ENCODE measurements around the gene PSMA6. TPM values are rescaled to one million over a fixed set of nuclear protein-coding genes. Genes with fewer than 3 reads are reported as not detected.
"Not testable (repeated sequence)": the region's sequence is repeated elsewhere in the genome, so short reads cannot be mapped to it uniquely, and the experiment has no call there.

The PSMA6 gene
- total RNA-seq, 1 experiment from 2014 or later = 392 TPM

DNA sequence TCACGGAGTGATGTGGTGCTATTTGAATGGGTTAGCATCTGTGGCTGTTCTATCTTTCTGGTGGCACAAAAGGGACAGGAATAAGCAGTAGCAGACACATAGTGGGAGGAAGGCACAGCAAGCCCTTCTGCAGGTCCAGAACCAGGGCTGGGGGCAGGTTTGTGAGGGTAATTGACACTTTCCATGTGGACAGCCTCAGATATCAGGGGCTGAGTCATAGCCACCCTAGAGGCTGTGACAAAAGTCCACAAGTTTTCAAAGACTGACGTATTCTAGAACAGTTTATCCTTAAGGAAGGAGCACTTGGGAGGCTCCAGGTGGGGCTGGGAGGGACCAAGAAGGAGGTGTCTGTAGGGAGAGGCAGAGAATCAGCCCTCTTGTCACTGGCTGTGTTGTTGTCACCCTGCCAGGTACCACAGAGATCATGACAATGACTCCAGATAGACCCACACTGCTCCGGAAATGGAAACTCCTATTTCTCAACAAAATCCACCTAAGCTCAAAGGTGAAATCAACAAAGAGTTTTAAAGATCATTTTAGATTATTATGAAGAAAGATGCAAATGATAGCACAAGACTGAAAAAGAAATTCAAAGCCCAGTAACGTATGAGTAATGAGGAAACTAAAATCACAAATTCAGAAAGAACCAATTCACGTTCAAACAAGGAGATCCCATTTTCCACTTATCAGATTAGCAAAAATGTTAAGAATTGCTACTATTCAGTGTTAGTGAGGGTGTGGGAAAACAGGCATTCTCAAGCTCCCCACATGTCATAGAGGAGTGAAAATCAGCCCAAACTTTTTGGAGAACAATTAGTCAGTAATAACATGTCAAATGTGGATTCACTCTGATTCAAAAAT lies 64.0 kb downstream of the PSMA6 start:
- no TSS peak for BruUV-seq (replicated peaks)
- ChIA-PET POLR2A (ENCODE audit: low non-redundant PET) (no interaction called here), CTCF (no interaction called here)
- DNase-seq (ENCODE audit: low spot score) = peak; percentile 33
- H3K4me1 ChIP-seq (ENCODE audit: insufficient read depth, low read length, poor library complexity, severe bottlenecking) = peaks cover 26% of the 10 kb centered on the region
- H3K27ac ChIP-seq (ENCODE audit: low read depth, low read length, poor library complexity, severe bottlenecking) = no peak overlapping the region
- H3K9me3 ChIP-seq (ENCODE audit: low read depth, low read length, poor library complexity, severe bottlenecking) = no peaks in the 10 kb centered on the region
- intact Hi-C loops (cut with micrococcal nuclease; ENCODE audit: unreplicated experiment) = no loop called here
- TF ChIP-seq CTCF (conservative IDR thresholded peaks at IDR 0.05; ENCODE audit: low read depth, low read length) (no peak), EZH2 (IDR thresholded peaks at IDR 0.05; ENCODE audit: borderline replicate concordance, low read depth, low read length, poor library complexity, severe bottlenecking) (no peak)
- H3K27me3 ChIP-seq (replicated peaks; ENCODE audit: insufficient read depth, low read depth, low read length, poor library complexity) = no peaks in the 10 kb centered on the region
- no peaks in the 10 kb centered on the region for H3K36me3 ChIP-seq (ENCODE audit: insufficient read depth, low read length, poor library complexity, severe bottlenecking)
- H3K4me3 ChIP-seq (ENCODE audit: low read depth, low read length, poor library complexity, severe bottlenecking) = no peak overlapping the region

DNA sequence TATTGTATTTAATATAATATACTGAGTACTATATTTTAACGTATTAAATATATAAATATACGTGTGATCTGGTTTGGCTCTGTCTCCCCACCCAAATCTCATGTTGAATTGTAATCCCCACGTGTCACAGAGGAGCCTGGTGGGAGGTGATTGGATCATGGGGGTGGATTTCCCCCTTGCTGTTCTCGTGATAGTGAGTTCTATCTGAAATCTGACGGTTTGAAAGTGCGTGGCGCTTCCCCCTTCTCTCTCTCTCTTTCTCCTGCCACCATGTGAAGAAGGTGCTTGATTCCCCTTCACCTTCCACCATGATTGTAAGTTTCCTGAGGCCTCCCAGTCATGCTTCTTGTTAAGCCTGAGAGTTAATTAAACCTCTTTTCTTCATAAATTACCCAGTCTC lies 67.5 kb downstream of the PSMA6 start:
- BruUV-seq (replicated peaks); CTCF ChIA-PET; H3K27ac ChIP-seq (ENCODE audit: low read depth, low read length, poor library complexity, severe bottlenecking); H3K36me3 ChIP-seq (ENCODE audit: insufficient read depth, low read length, poor library complexity, severe bottlenecking); H3K27me3 ChIP-seq (replicated peaks; ENCODE audit: insufficient read depth, low read depth, low read length, poor library complexity); intact Hi-C loops (cut with micrococcal nuclease; ENCODE audit: unreplicated experiment); DNase-seq (ENCODE audit: low spot score); H3K9me3 ChIP-seq (ENCODE audit: low read depth, low read length, poor library complexity, severe bottlenecking); H3K4me3 ChIP-seq (ENCODE audit: low read depth, low read length, poor library complexity, severe bottlenecking); POLR2A ChIA-PET (ENCODE audit: low non-redundant PET): not testable (repeated sequence)
- peaks cover 13% of the 10 kb centered on the region for H3K4me1 ChIP-seq (ENCODE audit: insufficient read depth, low read length, poor library complexity, severe bottlenecking)

DNA sequence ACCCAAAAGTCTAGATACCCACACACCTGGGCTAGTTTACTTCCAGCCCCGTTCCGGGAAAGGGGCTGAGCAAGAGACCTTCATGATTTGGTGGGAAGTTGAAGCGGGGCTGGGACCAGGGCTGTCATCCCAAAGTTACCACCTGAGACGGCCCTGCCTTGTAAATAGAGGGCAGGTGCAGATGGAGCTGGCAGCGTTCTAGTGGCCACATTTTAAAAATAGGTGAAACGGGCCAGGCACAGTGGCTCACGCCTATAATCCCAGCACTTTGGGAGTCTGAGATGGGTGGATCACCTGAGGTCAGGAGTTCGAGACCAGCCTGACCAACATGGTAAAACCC lies 68.9 kb downstream of the PSMA6 start:
- TF ChIP-seq EZH2 (IDR thresholded peaks at IDR 0.05; ENCODE audit: borderline replicate concordance, low read depth, low read length, poor library complexity, severe bottlenecking) = no peak
- no peak for TF ChIP-seq CTCF (conservative IDR thresholded peaks at IDR 0.05; ENCODE audit: low read depth, low read length)
- ChIA-PET CTCF (no interaction called here), POLR2A (ENCODE audit: low non-redundant PET) (no interaction called here)
- Histone ChIP-seq H3K27ac (ENCODE audit: low read depth, low read length, poor library complexity, severe bottlenecking) (no peak overlapping the region), H3K36me3 (ENCODE audit: insufficient read depth, low read length, poor library complexity, severe bottlenecking) (no peaks in the 10 kb centered on the region), H3K4me1 (ENCODE audit: insufficient read depth, low read length, poor library complexity, severe bottlenecking) (peaks cover 8% of the 10 kb centered on the region), H3K27me3 (replicated peaks; ENCODE audit: insufficient read depth, low read depth, low read length, poor library complexity) (no peaks in the 10 kb centered on the region), H3K4me3 (ENCODE audit: low read depth, low read length, poor library complexity, severe bottlenecking) (no peak overlapping the region), H3K9me3 (ENCODE audit: low read depth, low read length, poor library complexity, severe bottlenecking) (no peaks in the 10 kb centered on the region)
- intact Hi-C loops (cut with micrococcal nuclease; ENCODE audit: unreplicated experiment) = no loop called here
- no TSS peak for BruUV-seq (replicated peaks)
- no peak for DNase-seq (ENCODE audit: low spot score)

DNA sequence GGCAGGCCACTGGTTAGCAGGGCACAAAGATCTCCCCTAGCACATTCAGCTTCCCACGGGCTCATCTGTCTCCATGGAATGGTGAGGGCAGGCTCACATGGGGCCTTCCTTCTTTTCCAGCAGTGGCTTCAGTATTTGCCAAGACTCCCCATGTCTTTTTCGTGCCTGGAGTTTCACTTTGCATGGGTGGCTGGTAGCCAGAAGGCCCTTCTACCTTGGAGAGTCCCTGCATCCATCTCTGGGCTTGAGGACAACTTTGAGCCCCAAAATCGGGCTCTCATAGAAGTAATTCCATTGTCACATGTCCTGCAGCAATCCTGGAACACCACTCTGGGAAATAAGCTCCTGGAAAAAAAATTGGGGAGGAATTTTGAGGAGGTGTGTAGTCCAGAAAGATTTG lies 70.3 kb downstream of the PSMA6 start:
- intact Hi-C loops (cut with micrococcal nuclease; ENCODE audit: unreplicated experiment) = no loop called here
- Histone ChIP-seq H3K4me1 (ENCODE audit: insufficient read depth, low read length, poor library complexity, severe bottlenecking) (peaks cover 6% of the 10 kb centered on the region), H3K36me3 (ENCODE audit: insufficient read depth, low read length, poor library complexity, severe bottlenecking) (no peaks in the 10 kb centered on the region), H3K27ac (ENCODE audit: low read depth, low read length, poor library complexity, severe bottlenecking) (no peak overlapping the region), H3K4me3 (ENCODE audit: low read depth, low read length, poor library complexity, severe bottlenecking) (no peak overlapping the region), H3K27me3 (replicated peaks; ENCODE audit: insufficient read depth, low read depth, low read length, poor library complexity) (no peaks in the 10 kb centered on the region), H3K9me3 (ENCODE audit: low read depth, low read length, poor library complexity, severe bottlenecking) (no peaks in the 10 kb centered on the region)
- ChIA-PET POLR2A (ENCODE audit: low non-redundant PET) (no interaction called here), CTCF (interaction anchor here (0.6 kb wide), 1 partner anchor 148 kb away, joined by 3 read pairs; no protein-coding TSS in a partner anchor)
- TF ChIP-seq CTCF (conservative IDR thresholded peaks at IDR 0.05; ENCODE audit: low read depth, low read length) (no peak), EZH2 (IDR thresholded peaks at IDR 0.05; ENCODE audit: borderline replicate concordance, low read depth, low read length, poor library complexity, severe bottlenecking) (no peak)
- no TSS peak for BruUV-seq (replicated peaks)
- DNase-seq (ENCODE audit: low spot score) = no peak
